Activated CD8-positive, alpha-beta memory T cell treated with anti-CD3 and anti-CD28 coated beads for 48 hours (primary cell): Measurements from ENCODE around the gene LCORL.
"Not testable (repeated sequence)": the region's sequence is repeated elsewhere in the genome, so short reads cannot be mapped to it uniquely, and the experiment has no call there.

Experiments
- DNase-seq, 3 experiments: peaks; one replicate each; pipeline ENCODE4 v3.0.0-alpha.2; 2020; ENCODE audit warnings: low read depth in 2 of 3, low spot score in 2 of 3

The LCORL gene

GRCh38 chr4:18020145-18020670 is 1.3 kb downstream of the LCORL start:
- no peak for DNase-seq

GRCh38 chr4:18014269-18014668 is 7.3 kb downstream of the LCORL start:
- DNase-seq, result no peak

- no peak for DNase-seq
These were observed 8.6 kb downstream of the LCORL start for GRCh38 chr4:18012807-18013462.

GRCh38 chr4:18012134-18012806 is 9.3 kb downstream of the LCORL start:
- no peak for DNase-seq

GRCh38 chr4:18007625-18008024 is 13.9 kb downstream of the LCORL start:
- no peak for DNase-seq

- not testable (repeated sequence) for DNase-seq
These were observed 15.1 kb downstream of the LCORL start for GRCh38 chr4:18006432-18006831.

GRCh38 chr4:17997129-17997528 is 24.4 kb downstream of the LCORL start:
- no peak for DNase-seq

GRCh38 chr4:17995165-17995564 is 26.4 kb downstream of the LCORL start:
- no peak for DNase-seq

GRCh38 chr4:17985832-17986231 is 35.7 kb downstream of the LCORL start:
- no peak for DNase-seq

GRCh38 chr4:17981063-17981462 is 40.5 kb downstream of the LCORL start:
- DNase-seq, result no peak

- DNase-seq, result no peak
These were observed 52.8 kb downstream of the LCORL start for GRCh38 chr4:17968721-17969120.

GRCh38 chr4:17967078-17967477 is 54.5 kb downstream of the LCORL start:
- no peak for DNase-seq

- no peak for DNase-seq
These were observed 55.2 kb downstream of the LCORL start for GRCh38 chr4:17966312-17966711.

- no peak for DNase-seq
These were observed 57.0 kb downstream of the LCORL start for GRCh38 chr4:17964576-17964975.

GRCh38 chr4:17962171-17962570 is 59.4 kb downstream of the LCORL start:
- no peak for DNase-seq

- DNase-seq, result no peak
These were observed 60.3 kb downstream of the LCORL start for GRCh38 chr4:17961249-17961648.

- no peak for DNase-seq
These were observed 63.4 kb downstream of the LCORL start for GRCh38 chr4:17958181-17958580.

GRCh38 chr4:17957688-17958087 is 63.9 kb downstream of the LCORL start:
- no peak for DNase-seq

GRCh38 chr4:17956245-17956644 is 65.3 kb downstream of the LCORL start:
- DNase-seq, result no peak

- DNase-seq, result no peak
These were observed 76.3 kb downstream of the LCORL start for GRCh38 chr4:17945303-17945702.

- DNase-seq, result no peak
These were observed 79.8 kb downstream of the LCORL start for GRCh38 chr4:17941731-17942130.

- DNase-seq, result no peak
These were observed 82.5 kb downstream of the LCORL start for GRCh38 chr4:17939054-17939453.

GRCh38 chr4:17934286-17934685 is 87.3 kb downstream of the LCORL start:
- DNase-seq, result no peak
